ENCODE data around the gene PROB1.

PROB1 gene

DNA sequence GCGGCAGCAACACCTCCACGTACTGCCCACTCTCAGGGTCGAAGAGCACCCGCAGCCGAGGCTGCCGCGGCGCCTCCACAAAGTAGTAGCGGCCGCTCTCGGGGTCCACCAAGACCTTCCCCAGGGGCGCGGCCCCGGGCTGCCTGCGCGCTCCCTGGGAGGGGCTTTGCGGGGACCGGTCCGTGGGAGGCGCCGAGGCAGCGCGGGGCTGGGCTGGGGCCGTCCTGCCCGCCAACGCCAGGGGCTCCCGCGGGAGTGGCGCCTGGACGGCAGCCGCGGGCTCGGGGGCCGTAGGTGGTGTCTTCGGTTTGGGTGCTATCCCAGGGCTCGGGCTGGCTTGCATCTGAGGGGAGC is 2.6 kb downstream of the PROB1 start:
- ATAC-seq: no peak
- no peak for TF ChIP-seq ESRRG (CRISPR knock-in tag; IDR thresholded peaks at IDR 0.05)
- TF ChIP-seq, protein P1, sequence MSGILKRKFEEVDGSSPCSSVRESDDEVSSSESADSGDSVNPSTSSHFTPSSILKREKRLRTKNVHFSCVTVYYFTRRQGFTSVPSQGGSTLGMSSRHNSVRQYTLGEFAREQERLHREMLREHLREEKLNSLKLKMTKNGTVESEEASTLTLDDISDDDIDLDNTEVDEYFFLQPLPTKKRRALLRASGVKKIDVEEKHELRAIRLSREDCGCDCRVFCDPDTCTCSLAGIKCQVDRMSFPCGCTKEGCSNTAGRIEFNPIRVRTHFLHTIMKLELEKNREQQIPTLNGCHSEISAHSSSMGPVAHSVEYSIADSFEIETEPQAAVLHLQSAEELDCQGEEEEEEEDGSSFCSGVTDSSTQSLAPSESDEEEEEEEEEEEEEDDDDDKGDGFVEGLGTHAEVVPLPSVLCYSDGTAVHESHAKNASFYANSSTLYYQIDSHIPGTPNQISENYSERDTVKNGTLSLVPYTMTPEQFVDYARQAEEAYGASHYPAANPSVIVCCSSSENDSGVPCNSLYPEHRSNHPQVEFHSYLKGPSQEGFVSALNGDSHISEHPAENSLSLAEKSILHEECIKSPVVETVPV (CRISPR knock-in tag; IDR thresholded peaks at IDR 0.05): no peak
- no peak for TF ChIP-seq OSR1 (CRISPR knock-in tag; IDR thresholded peaks at IDR 0.05)
- no peak for TF ChIP-seq GLIS3 (CRISPR knock-in tag; IDR thresholded peaks at IDR 0.05)
- TF ChIP-seq ZFP30 (CRISPR knock-in tag; IDR thresholded peaks at IDR 0.05): no peak
- no peak for TF ChIP-seq RARB (CRISPR knock-in tag; IDR thresholded peaks at IDR 0.05)
- no peak for TF ChIP-seq ZNF8 (CRISPR knock-in tag; IDR thresholded peaks at IDR 0.05)
- TF ChIP-seq, protein P2, sequence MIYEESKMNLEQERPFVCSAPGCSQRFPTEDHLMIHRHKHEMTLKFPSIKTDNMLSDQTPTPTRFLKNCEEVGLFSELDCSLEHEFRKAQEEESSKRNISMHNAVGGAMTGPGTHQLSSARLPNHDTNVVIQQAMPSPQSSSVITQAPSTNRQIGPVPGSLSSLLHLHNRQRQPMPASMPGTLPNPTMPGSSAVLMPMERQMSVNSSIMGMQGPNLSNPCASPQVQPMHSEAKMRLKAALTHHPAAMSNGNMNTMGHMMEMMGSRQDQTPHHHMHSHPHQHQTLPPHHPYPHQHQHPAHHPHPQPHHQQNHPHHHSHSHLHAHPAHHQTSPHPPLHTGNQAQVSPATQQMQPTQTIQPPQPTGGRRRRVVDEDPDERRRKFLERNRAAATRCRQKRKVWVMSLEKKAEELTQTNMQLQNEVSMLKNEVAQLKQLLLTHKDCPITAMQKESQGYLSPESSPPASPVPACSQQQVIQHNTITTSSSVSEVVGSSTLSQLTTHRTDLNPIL (CRISPR knock-in tag; IDR thresholded peaks at IDR 0.05; ENCODE audit: low read depth): no peak
- no peak for TF ChIP-seq PPARA (CRISPR knock-in tag; IDR thresholded peaks at IDR 0.05; ENCODE audit: borderline replicate concordance)
- TF ChIP-seq, protein P3, sequence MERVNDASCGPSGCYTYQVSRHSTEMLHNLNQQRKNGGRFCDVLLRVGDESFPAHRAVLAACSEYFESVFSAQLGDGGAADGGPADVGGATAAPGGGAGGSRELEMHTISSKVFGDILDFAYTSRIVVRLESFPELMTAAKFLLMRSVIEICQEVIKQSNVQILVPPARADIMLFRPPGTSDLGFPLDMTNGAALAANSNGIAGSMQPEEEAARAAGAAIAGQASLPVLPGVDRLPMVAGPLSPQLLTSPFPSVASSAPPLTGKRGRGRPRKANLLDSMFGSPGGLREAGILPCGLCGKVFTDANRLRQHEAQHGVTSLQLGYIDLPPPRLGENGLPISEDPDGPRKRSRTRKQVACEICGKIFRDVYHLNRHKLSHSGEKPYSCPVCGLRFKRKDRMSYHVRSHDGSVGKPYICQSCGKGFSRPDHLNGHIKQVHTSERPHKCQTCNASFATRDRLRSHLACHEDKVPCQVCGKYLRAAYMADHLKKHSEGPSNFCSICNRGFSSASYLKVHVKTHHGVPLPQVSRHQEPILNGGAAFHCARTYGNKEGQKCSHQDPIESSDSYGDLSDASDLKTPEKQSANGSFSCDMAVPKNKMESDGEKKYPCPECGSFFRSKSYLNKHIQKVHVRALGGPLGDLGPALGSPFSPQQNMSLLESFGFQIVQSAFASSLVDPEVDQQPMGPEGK (CRISPR knock-in tag; IDR thresholded peaks at IDR 0.05; ENCODE audit: borderline replicate concordance): no peak
- TF ChIP-seq ZFP3 (CRISPR knock-in tag; IDR thresholded peaks at IDR 0.05): no peak
- no peak for TF ChIP-seq SNAI2 (CRISPR knock-in tag; IDR thresholded peaks at IDR 0.05)
- no peak for TF ChIP-seq ZNF70 (CRISPR knock-in tag; IDR thresholded peaks at IDR 0.05)
- TF ChIP-seq, protein P4, sequence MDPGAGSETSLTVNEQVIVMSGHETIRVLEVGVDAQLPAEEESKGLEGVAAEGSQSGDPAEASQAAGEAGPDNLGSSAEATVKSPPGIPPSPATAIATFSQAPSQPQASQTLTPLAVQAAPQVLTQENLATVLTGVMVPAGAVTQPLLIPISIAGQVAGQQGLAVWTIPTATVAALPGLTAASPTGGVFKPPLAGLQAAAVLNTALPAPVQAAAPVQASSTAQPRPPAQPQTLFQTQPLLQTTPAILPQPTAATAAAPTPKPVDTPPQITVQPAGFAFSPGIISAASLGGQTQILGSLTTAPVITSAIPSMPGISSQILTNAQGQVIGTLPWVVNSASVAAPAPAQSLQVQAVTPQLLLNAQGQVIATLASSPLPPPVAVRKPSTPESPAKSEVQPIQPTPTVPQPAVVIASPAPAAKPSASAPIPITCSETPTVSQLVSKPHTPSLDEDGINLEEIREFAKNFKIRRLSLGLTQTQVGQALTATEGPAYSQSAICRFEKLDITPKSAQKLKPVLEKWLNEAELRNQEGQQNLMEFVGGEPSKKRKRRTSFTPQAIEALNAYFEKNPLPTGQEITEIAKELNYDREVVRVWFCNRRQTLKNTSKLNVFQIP (CRISPR knock-in tag; IDR thresholded peaks at IDR 0.05; ENCODE audit: borderline replicate concordance, low read depth): no peak
- TF ChIP-seq ZNF565 (CRISPR knock-in tag; conservative IDR thresholded peaks at IDR 0.05; ENCODE audit: low read depth): no peak
- no peak for TF ChIP-seq TOX (CRISPR knock-in tag; IDR thresholded peaks at IDR 0.05; ENCODE audit: borderline replicate concordance)
- no peak for TF ChIP-seq ARNTL (CRISPR knock-in tag; IDR thresholded peaks at IDR 0.05; ENCODE audit: borderline replicate concordance, low read depth)
- TF ChIP-seq, protein P5, sequence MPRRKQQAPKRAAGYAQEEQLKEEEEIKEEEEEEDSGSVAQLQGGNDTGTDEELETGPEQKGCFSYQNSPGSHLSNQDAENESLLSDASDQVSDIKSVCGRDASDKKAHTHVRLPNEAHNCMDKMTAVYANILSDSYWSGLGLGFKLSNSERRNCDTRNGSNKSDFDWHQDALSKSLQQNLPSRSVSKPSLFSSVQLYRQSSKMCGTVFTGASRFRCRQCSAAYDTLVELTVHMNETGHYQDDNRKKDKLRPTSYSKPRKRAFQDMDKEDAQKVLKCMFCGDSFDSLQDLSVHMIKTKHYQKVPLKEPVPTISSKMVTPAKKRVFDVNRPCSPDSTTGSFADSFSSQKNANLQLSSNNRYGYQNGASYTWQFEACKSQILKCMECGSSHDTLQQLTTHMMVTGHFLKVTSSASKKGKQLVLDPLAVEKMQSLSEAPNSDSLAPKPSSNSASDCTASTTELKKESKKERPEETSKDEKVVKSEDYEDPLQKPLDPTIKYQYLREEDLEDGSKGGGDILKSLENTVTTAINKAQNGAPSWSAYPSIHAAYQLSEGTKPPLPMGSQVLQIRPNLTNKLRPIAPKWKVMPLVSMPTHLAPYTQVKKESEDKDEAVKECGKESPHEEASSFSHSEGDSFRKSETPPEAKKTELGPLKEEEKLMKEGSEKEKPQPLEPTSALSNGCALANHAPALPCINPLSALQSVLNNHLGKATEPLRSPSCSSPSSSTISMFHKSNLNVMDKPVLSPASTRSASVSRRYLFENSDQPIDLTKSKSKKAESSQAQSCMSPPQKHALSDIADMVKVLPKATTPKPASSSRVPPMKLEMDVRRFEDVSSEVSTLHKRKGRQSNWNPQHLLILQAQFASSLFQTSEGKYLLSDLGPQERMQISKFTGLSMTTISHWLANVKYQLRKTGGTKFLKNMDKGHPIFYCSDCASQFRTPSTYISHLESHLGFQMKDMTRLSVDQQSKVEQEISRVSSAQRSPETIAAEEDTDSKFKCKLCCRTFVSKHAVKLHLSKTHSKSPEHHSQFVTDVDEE (CRISPR knock-in tag; IDR thresholded peaks at IDR 0.05): no peak

DNA sequence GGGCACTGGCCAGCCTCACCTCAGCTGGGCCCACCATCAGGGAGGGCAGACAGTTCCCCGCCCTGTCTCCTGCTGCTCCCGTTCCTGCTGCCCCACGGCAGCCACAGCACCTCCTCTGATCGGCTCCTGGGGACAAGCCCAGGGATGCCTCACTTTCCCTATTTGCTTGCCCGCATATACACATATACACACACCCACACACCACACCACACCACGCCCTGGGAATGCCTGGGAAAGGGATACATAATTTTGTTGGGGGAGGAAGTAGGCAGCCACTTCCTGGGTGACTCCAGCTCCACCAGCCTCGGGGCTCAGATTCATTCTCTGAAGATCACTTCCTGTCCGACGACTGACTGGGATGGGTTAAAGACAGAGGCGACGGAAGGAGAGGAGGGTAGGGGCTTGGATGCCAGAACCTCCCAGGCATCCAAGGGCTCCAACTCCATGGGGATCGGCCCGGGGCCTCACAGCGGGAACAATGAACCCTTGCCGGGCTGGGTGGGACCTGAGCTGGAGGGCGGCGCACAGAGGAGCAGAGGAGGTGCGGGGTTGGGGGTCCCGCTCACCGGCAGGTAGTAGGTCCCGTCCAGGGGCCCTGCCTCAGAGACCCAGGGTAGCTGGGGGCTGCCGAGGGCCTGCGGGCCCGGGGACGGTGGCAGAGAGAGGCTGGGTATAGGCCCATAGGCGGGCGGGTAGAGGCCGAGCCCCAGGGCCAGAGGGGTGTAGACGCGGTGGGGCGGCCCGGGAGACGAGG is 3.2 kb downstream of the PROB1 start:
- no peak for ATAC-seq

More for the DNA sequence above, 3.2 kb downstream of the PROB1 start:
- TF ChIP-seq ZNF565 (CRISPR knock-in tag; conservative IDR thresholded peaks at IDR 0.05; ENCODE audit: low read depth) (no peak), ZFP30 (CRISPR knock-in tag; IDR thresholded peaks at IDR 0.05) (no peak), ZC3H10 (CRISPR knock-in tag; IDR thresholded peaks at IDR 0.05) (no peak), ESRRG (CRISPR knock-in tag; IDR thresholded peaks at IDR 0.05) (no peak), ZNF70 (CRISPR knock-in tag; IDR thresholded peaks at IDR 0.05) (no peak), OSR1 (CRISPR knock-in tag; IDR thresholded peaks at IDR 0.05) (no peak), RARB (CRISPR knock-in tag; IDR thresholded peaks at IDR 0.05) (no peak), BACH2 (CRISPR knock-in tag; IDR thresholded peaks at IDR 0.05; ENCODE audit: borderline replicate concordance) (no peak), ISL1 (CRISPR knock-in tag; IDR thresholded peaks at IDR 0.05) (no peak), PPARA (CRISPR knock-in tag; IDR thresholded peaks at IDR 0.05; ENCODE audit: borderline replicate concordance) (no peak)
- TF ChIP-seq, protein P1 (CRISPR knock-in tag; IDR thresholded peaks at IDR 0.05): no peak
- TF ChIP-seq, protein P4 (CRISPR knock-in tag; IDR thresholded peaks at IDR 0.05; ENCODE audit: borderline replicate concordance, low read depth): no peak
- TF ChIP-seq, protein P2 (CRISPR knock-in tag; IDR thresholded peaks at IDR 0.05; ENCODE audit: low read depth): no peak

Data from SK-N-SH treated with all-trans-retinoic acid at 6 μM for 48 hours (cell line).